ENCODE results near the gene SHROOM2.

- TF ChIP-seq POLR2AphosphoS5 (IDR thresholded peaks at IDR 0.05), result no peak
- no peak for TF ChIP-seq POLR2A (IDR thresholded peaks at IDR 0.05)
- TF ChIP-seq CTCF (IDR thresholded peaks at IDR 0.05 in 8 of 11, conservative IDR thresholded peaks at IDR 0.05 in 3 of 11), result no peak
These were observed 167.2 kb downstream of the SHROOM2 start for GRCh38 chrX:9953396-9953795.
